ENCODE results near the gene TMEM270. TPM values are rescaled to one million over a fixed set of nuclear protein-coding genes. Genes with fewer than 3 reads are reported as not detected.

TMEM270 gene
- total and polyA plus RNA-seq, 10 of the 15 experiments (the other 5 are each of a cell fraction or from before 2014, with no cell fraction given) = not detected

GRCh38 chr7:73841689-73842066 is 19.3 kb upstream of the TMEM270 start (continued):
- no peak for TF ChIP-seq ESRRA (IDR thresholded peaks at IDR 0.05; ENCODE audit: low read length)
- TF ChIP-seq, protein P1, sequence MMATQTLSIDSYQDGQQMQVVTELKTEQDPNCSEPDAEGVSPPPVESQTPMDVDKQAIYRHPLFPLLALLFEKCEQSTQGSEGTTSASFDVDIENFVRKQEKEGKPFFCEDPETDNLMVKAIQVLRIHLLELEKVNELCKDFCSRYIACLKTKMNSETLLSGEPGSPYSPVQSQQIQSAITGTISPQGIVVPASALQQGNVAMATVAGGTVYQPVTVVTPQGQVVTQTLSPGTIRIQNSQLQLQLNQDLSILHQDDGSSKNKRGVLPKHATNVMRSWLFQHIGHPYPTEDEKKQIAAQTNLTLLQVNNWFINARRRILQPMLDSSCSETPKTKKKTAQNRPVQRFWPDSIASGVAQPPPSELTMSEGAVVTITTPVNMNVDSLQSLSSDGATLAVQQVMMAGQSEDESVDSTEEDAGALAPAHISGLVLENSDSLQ (IDR thresholded peaks at IDR 0.05) = no peak

DNA sequence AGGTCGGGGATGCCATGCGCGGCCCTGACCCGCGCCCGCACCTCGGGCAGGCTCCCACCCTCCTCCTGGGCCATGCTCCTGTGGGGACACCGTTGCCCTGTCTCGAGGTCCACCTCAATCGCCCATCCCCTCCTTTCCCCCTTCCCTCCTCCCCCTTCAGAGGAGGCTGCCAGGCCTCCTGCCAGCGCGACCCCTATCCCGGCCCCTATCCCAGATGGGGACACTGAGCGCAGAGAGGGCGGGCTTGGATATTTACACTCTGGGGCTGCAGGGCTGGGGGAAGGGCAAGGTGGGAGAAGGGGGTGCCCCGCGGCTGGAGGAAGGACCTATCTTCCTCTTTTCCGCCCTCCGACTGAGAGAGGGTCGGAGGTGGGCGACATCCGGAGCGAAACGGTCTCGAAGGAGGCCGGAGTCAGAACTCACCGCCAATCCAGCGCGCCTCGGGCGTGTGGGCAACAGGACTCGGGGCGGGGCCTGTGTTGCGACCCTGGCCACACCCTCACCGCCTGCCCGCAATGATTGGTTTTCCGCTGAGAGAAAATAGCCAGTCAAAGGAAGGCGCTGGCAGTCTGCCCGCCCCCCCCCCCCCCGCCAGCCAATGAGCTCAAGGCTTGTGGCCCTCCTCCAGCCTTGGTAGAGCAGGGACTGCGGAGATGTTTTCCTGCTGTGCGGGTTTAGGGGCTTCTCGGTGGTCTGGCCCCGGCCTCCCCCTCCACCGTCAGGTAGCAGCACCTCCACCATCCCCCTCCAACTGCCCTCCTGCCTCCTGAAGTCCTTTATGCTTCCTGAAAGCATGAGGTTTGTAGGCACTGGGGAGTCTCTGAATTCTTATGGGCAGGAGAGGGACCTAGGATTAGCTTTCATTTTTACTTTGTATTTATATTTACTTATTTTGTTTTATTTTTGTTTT is 18.6 kb upstream of the TMEM270 start, which contains the start of gene METTL27:
METTL27 (minus strand) TSS at position 450 of the 910 bp plus-strand sequence; CDS start at position 74, 376 bp downstream.
- H3K4me1 ChIP-seq (ENCODE audit: control insufficient read depth, insufficient read depth, low read length) = peaks cover 19% of the 10 kb centered on the region
- intact Hi-C loops (cut with micrococcal nuclease; ENCODE audit: unreplicated experiment) = no loop called here
- peak; percentile 83 for FAIRE-seq

More for the DNA sequence above, 18.6 kb upstream of the TMEM270 start, which contains the start of gene METTL27:
- H3K4me3 ChIP-seq = peak within 1 kb of the TSS; percentile 93
- H3K27ac ChIP-seq (ENCODE audit: control insufficient read depth, insufficient read depth) = peak within 1 kb of the TSS; percentile 67
- H3K27me3 ChIP-seq (replicated peaks in 1 of 2; ENCODE audit: control insufficient read depth in 2 of 2, insufficient read depth in 2 of 2, low read length in 1 of 2) = no peaks in the 10 kb centered on the region
- ATAC-seq = peak; percentile 99
- no peaks in the 10 kb centered on the region for H3K36me3 ChIP-seq (ENCODE audit: control insufficient read depth in 2 of 2, insufficient read depth in 2 of 2, low read length in 1 of 2)
- ChIA-PET POLR2A (interaction anchor here (0.6 to 1.0 kb wide), 3 partner anchors 99 to 264 kb away, joined by 3 to 8 read pairs (median 6); partner anchors contain the start of gene TBL2), RAD21 (ENCODE audit: unreplicated experiment) (interaction anchor here (0.6 to 1.8 kb wide), 6 partner anchors 8 to 283 kb away, joined by 3 to 5 read pairs (median 4); partner anchors contain the start of gene ABHD11), SMC1A (ENCODE audit: uncharacterized antibody, unreplicated experiment) (interaction anchor here (0.7 kb wide), 1 partner anchor 103 kb away, joined by 3 read pairs; no protein-coding TSS in a partner anchor), CTCF (interaction anchor here (0.6 to 1.5 kb wide), 6 partner anchors 12 to 185 kb away, joined by 3 to 9 read pairs (median 3); no protein-coding TSS in a partner anchor)
- peak within 1 kb of the TSS; percentile 78 for H3K9ac ChIP-seq (ENCODE audit: control insufficient read depth, insufficient read depth, low read length)
- no peaks in the 10 kb centered on the region for H3K9me3 ChIP-seq (replicated peaks; ENCODE audit: control insufficient read depth, insufficient read depth, low read length)
- BruUV-seq (replicated peaks) = no TSS peak
- peak within 1 kb of the TSS; percentile 91 for H2AFZ ChIP-seq (ENCODE audit: control insufficient read depth, low read depth, low read length)
- H3K4me2 ChIP-seq (ENCODE audit: control insufficient read depth, insufficient read depth) = peak within 1 kb of the TSS; percentile 89
- 29% methylated on average over 31 of the region's 45 CpGs for WGBS (ENCODE audit: insufficient coverage, insufficient replicate concordance, low lambda C conversion rate, missing lambda C conversion rate)
- DNase-seq (ENCODE audit: low read depth, low spot score) = peak; percentile 53
- TF ChIP-seq JUND (IDR thresholded peaks at IDR 0.05; ENCODE audit: low read depth, low read length) = no peak
- TF ChIP-seq TAF1 (IDR thresholded peaks at IDR 0.05; ENCODE audit: borderline replicate concordance, low read depth, low read length) = 0 out of 2 replicates have a peak, but pooled peaks have one; percentile 5
- TF ChIP-seq POLR2AphosphoS5 (IDR thresholded peaks at IDR 0.05; ENCODE audit: low read length) = peak; percentile 41; the same call in 1 of the 2 replicates
- 0 out of 3 replicates have a peak, but pooled peaks of 1 of the 2 experiments have one; percentile 53 for TF ChIP-seq EGR1 (IDR thresholded peaks at IDR 0.05; ENCODE audit: borderline replicate concordance in 1 of 2, low read depth in 2 of 2, low read length in 2 of 2)
- TF ChIP-seq CREB1 (IDR thresholded peaks at IDR 0.05; ENCODE audit: low read depth) = no peak; the same call in 1 of the 2 replicates
- no peak; the same call in 1 of the 2 replicates for TF ChIP-seq IKZF1 (conservative IDR thresholded peaks at IDR 0.05)
- no peak for TF ChIP-seq SKIL (IDR thresholded peaks at IDR 0.05; ENCODE audit: low read depth, poor library complexity, severe bottlenecking)
- peak; percentile 86 for TF ChIP-seq NFYB (IDR thresholded peaks at IDR 0.05; ENCODE audit: insufficient read depth, low read depth, low read length)
- peak; percentile 67 for TF ChIP-seq SP1 (IDR thresholded peaks at IDR 0.05; ENCODE audit: low read depth, low read length)
- TF ChIP-seq EED (IDR thresholded peaks at IDR 0.05; ENCODE audit: low read depth) = 0 out of 2 replicates have a peak, but pooled peaks have one; percentile 35
- TF ChIP-seq POLR2A (IDR thresholded peaks at IDR 0.05; ENCODE audit: low read depth, low read length) = peak; percentile 61
- TF ChIP-seq, protein P2, sequence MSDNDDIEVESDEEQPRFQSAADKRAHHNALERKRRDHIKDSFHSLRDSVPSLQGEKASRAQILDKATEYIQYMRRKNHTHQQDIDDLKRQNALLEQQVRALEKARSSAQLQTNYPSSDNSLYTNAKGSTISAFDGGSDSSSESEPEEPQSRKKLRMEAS (IDR thresholded peaks at IDR 0.05; ENCODE audit: low read depth, low read length) = no peak
- TF ChIP-seq RUNX3 (IDR thresholded peaks at IDR 0.05; ENCODE audit: low read length) = peak; percentile 43; the same call in 1 of the 2 replicates
- TF ChIP-seq SIX5 (IDR thresholded peaks at IDR 0.05; ENCODE audit: low read depth, low read length, severe bottlenecking) = no peak
- in situ Hi-C loops (cut with MboI) = no loop called here
- H4K20me1 ChIP-seq (ENCODE audit: control insufficient read depth, insufficient read depth) = no peaks in the 10 kb centered on the region
- H3K79me2 ChIP-seq (ENCODE audit: control insufficient read depth, insufficient read depth, low read length) = no peaks in the 10 kb centered on the region
